H9 (cell line): ENCODE results near the gene DIPK1B. TPM values are rescaled to one million over a fixed set of nuclear protein-coding genes. Genes with fewer than 3 reads are reported as not detected.

Experiments
- DNase-seq: peaks from one replicate; pipeline ENCODE4 v3.0.0-alpha.2; 2017
- H2AFZ ChIP-seq: one replicate; pipeline ENCODE4 v1.6.1; 2013; ENCODE audit warnings: mild to moderate bottlenecking, low read length, control low read depth, moderate library complexity
- H2AK5ac ChIP-seq: 2 replicates; pipeline ENCODE4 v1.6.1; 2013; ENCODE audit warnings: low read length, control low read depth, mixed read lengths; ENCODE audit not compliant: insufficient read length
- H2BK120ac ChIP-seq: one replicate; pipeline ENCODE4 v1.6.1; 2013; ENCODE audit warnings: low read depth, mild to moderate bottlenecking, low read length, control low read depth, inconsistent platforms; ENCODE audit not compliant: poor library complexity, severe bottlenecking
- H2BK12ac ChIP-seq: 2 replicates; pipeline ENCODE4 v1.6.1; 2013; ENCODE audit warnings: low read length, control low read depth, mixed read lengths, low read depth; ENCODE audit not compliant: insufficient read length
- H2BK15ac ChIP-seq: 2 replicates; pipeline ENCODE4 v1.6.1; 2013; ENCODE audit warnings: low read depth, low read length, control low read depth
- H2BK20ac ChIP-seq: one replicate; pipeline ENCODE4 v1.6.1; 2013; ENCODE audit warnings: low read depth, mild to moderate bottlenecking, low read length, control low read depth, inconsistent platforms; ENCODE audit not compliant: poor library complexity, severe bottlenecking
- H2BK5ac ChIP-seq: 2 replicates; pipeline ENCODE4 v1.6.1; 2013; ENCODE audit warnings: low read length, control low read depth, mixed read lengths; ENCODE audit not compliant: insufficient read length
- H3K14ac ChIP-seq: 2 replicates; pipeline ENCODE4 v1.6.1; 2013; ENCODE audit warnings: low read length, control low read depth; ENCODE audit not compliant: insufficient read depth
- H3K18ac ChIP-seq: 2 replicates; pipeline ENCODE4 v1.6.1; 2013; ENCODE audit warnings: low read depth, mild to moderate bottlenecking, mixed read lengths, low read length, control low read depth; ENCODE audit not compliant: insufficient read length
- H3K23ac ChIP-seq: 2 replicates; pipeline ENCODE4 v1.6.1; 2013; ENCODE audit warnings: low read length, control low read depth, mixed read lengths, low read depth; ENCODE audit not compliant: insufficient read length
- H3K23me2 ChIP-seq: 2 replicates; pipeline ENCODE4 v1.6.1; 2013; ENCODE audit warnings: low read depth, mild to moderate bottlenecking, mixed read lengths, low read length, control low read depth; ENCODE audit not compliant: insufficient read length, poor library complexity, severe bottlenecking
- H3K27ac ChIP-seq: 2 replicates; pipeline ENCODE4 v1.5.1; 2013; ENCODE audit warnings: low read length, control low read depth, mixed read lengths, low read depth; ENCODE audit not compliant: insufficient read length
- H3K27me3 ChIP-seq: 2 replicates; pipeline ENCODE4 v1.6.1; 2013; ENCODE audit warnings: low read length, control low read depth, inconsistent platforms; ENCODE audit not compliant: insufficient read depth
- H3K4ac ChIP-seq: 2 replicates; pipeline ENCODE4 v1.6.1; 2013; ENCODE audit warnings: low read depth, mild to moderate bottlenecking, control low read depth, inconsistent platforms, low read length, moderate library complexity
- H3K4me1 ChIP-seq: 2 replicates; pipeline ENCODE4 v1.6.1; 2013; ENCODE audit warnings: low read length, control low read depth, inconsistent platforms; ENCODE audit not compliant: insufficient read depth
- H3K4me2 ChIP-seq: 2 replicates; pipeline ENCODE4 v1.6.1; 2013; ENCODE audit warnings: low read length, control low read depth, mixed read lengths; ENCODE audit not compliant: insufficient read length, insufficient read depth
- H3K56ac ChIP-seq: 2 replicates; pipeline ENCODE4 v1.6.1; 2013; ENCODE audit warnings: low read depth, mild to moderate bottlenecking, mixed read lengths, low read length, control low read depth; ENCODE audit not compliant: insufficient read length
- H3K79me1 ChIP-seq: 2 replicates; pipeline ENCODE4 v1.6.1; 2013; ENCODE audit warnings: low read depth, mild to moderate bottlenecking, moderate library complexity, low read length, control low read depth, inconsistent platforms; ENCODE audit not compliant: insufficient read depth, poor library complexity, severe bottlenecking
- H3K79me2 ChIP-seq: 2 replicates; pipeline ENCODE4 v1.6.1; 2013; ENCODE audit warnings: low read length, control low read depth, inconsistent platforms; ENCODE audit not compliant: insufficient read depth
- H3K9ac ChIP-seq: 2 replicates; pipeline ENCODE4 v1.6.1; 2013; ENCODE audit warnings: low read length, control low read depth, mixed read lengths; ENCODE audit not compliant: insufficient read length; ENCODE audit errors: extremely low read depth
- H3K9me3 ChIP-seq: one replicate; pipeline ENCODE4 v1.6.1; 2013; ENCODE audit warnings: low read depth, low read length, inconsistent platforms; ENCODE audit not compliant: control insufficient read depth
- H3T11ph ChIP-seq: one replicate; pipeline ENCODE4 v1.6.1; 2013; ENCODE audit warnings: mild to moderate bottlenecking, low read length, control low read depth, inconsistent platforms
- H4K20me1 ChIP-seq: one replicate; pipeline ENCODE4 v1.6.1; 2013; ENCODE audit not compliant: control insufficient read depth, insufficient read length, insufficient read depth
- H4K5ac ChIP-seq: 2 replicates; pipeline ENCODE4 v1.6.1; 2013; ENCODE audit warnings: low read depth, mild to moderate bottlenecking, mixed read lengths, low read length, control low read depth; ENCODE audit not compliant: insufficient read length
- H4K8ac ChIP-seq: replicated peaks from 2 replicates; pipeline ENCODE4 v1.6.1; 2013; ENCODE audit warnings: low read length, control low read depth, mixed read lengths, low read depth; ENCODE audit not compliant: insufficient read length
- H4K91ac ChIP-seq: 2 replicates; pipeline ENCODE4 v1.6.1; 2013; ENCODE audit warnings: low read depth, mild to moderate bottlenecking, moderate library complexity, mixed read lengths, low read length, control low read depth; ENCODE audit not compliant: insufficient read length
- H3K27ac Mint-ChIP-seq, 3 experiments: 2 replicates in 2 of 3; 3 replicates in 1 of 3; pipeline ENCODE4 v1.8.0; 2020 to 2021; ENCODE audit warnings: mixed read lengths in 3 of 3, mild to moderate bottlenecking in 1 of 3, moderate library complexity in 1 of 3
- H3K27me3 Mint-ChIP-seq: 2 replicates; pipeline ENCODE4 v1.8.0; 2021; ENCODE audit warnings: low read depth, mild to moderate bottlenecking, moderate library complexity, mixed read lengths
- H3K36me3 Mint-ChIP-seq, 3 experiments: 2 replicates in 2 of 3; 3 replicates in 1 of 3; pipeline ENCODE4 v1.8.0; 2020 to 2021; ENCODE audit warnings: low read depth in 3 of 3, mixed read lengths in 3 of 3; ENCODE audit not compliant: insufficient read depth in 1 of 3
- H3K4me1 Mint-ChIP-seq, 2 experiments: 2 replicates each; pipeline ENCODE4 v1.8.0; 2020; ENCODE audit warnings: mixed read lengths in 2 of 2
- H3K4me3 Mint-ChIP-seq, 2 experiments: 2 replicates in 1 of 2; 3 replicates in 1 of 2; pipeline ENCODE4 v1.8.0; 2020 to 2021; ENCODE audit warnings: mild to moderate bottlenecking in 2 of 2, mixed read lengths in 2 of 2, moderate library complexity in 1 of 2
- H3K9me3 Mint-ChIP-seq, 2 experiments: 2 replicates in 1 of 2; 3 replicates in 1 of 2; pipeline ENCODE4 v1.8.0; 2020; ENCODE audit warnings: mild to moderate bottlenecking in 2 of 2, mixed read lengths in 2 of 2, moderate library complexity in 1 of 2
- CTCF ChIP-seq: fragments of 200-600 bp; sonication (generic); conservative IDR thresholded peaks from 3 replicates; pipeline ENCODE4 v1.8.0; 2021; ENCODE audit warnings: antibody characterized with exemption, mild to moderate bottlenecking
- WGBS: extraction: QIAGEN DNeasy Blood & Tissue Kit; methylation state at CpG from one replicate; pipeline ENCODE4 v1.1.7; 2013; ENCODE audit warnings: missing lambda C conversion rate, low lambda C conversion rate, mixed read lengths; ENCODE audit not compliant: insufficient read length; ENCODE audit errors: extremely low coverage; 5-methylcytosine and 5-hydroxymethylcytosine counted together
- total RNA-seq: library from RNA; stranded (reverse); gene quantifications from 2 replicates; pipeline ENCODE4 v1.2.1, GENCODE V29; 2021

Gene DIPK1B
- total RNA-seq, 1 experiment from 2014 or later = 40.3 TPM

GRCh38 chr9:136719195-136719880, 7.0 kb downstream of the DIPK1B start:
- H3T11ph ChIP-seq = no peak overlapping the region
- no CpG with 5 or more reads among the region's 24 CpGs for WGBS

More at GRCh38 chr9:136719195-136719880, 7.0 kb downstream of the DIPK1B start:
- Histone ChIP-seq H3K14ac (no peak overlapping the region), H2BK120ac (no peak overlapping the region), H2BK15ac (no peak overlapping the region), H2BK12ac (no peak overlapping the region), H3K9ac (no peak overlapping the region), H4K8ac (no peak overlapping the region), H3K79me2 (no peaks in the 10 kb centered on the region), H3K18ac (no peak overlapping the region), H3K4me2 (no peak overlapping the region), H3K27me3 (no peaks in the 10 kb centered on the region), H3K56ac (no peak overlapping the region), H4K20me1 (no peaks in the 10 kb centered on the region), H3K4me1 (no peaks in the 10 kb centered on the region), H3K23me2 (no peaks in the 10 kb centered on the region), H3K9me3 (no peaks in the 10 kb centered on the region), H2BK20ac (no peak overlapping the region), H2AFZ (no peak overlapping the region), H4K91ac (no peak overlapping the region), H2AK5ac (no peak overlapping the region), H2BK5ac (no peak overlapping the region), H3K23ac (no peak overlapping the region), H3K79me1 (peaks cover 2% of the 10 kb centered on the region), H4K5ac (no peak overlapping the region), H3K4ac (no peak overlapping the region), H3K27ac (no peak overlapping the region)
- Mint-ChIP-seq H3K27me3 (no peaks in the 10 kb centered on the region; the same call in 1 of the 2 replicates), H3K4me1 (peaks cover 3 to 6% of the 10 kb centered on the region in 2 experiments; a peak in 2 of 4 replicates), H3K36me3 (peaks cover 10 to 23% (median 14%) of the 10 kb centered on the region in 3 experiments; a peak in 6 of 7 replicates), H3K9me3 (no peaks in the 10 kb centered on the region; a peak in 1 of 5 replicates), H3K27ac (no peak overlapping the region), H3K4me3 (no peak overlapping the region)
- peak; percentile 39 for DNase-seq
- TF ChIP-seq CTCF = no peak
